HS-5 (cell line): ENCODE results near the gene BIN2.
"Not testable (repeated sequence)": the region's sequence is repeated elsewhere in the genome, so short reads cannot be mapped to it uniquely, and the experiment has no call there.

Experiments
- DNase-seq: peaks from one replicate; pipeline ENCODE4 v3.0.0-alpha.2; 2012; ENCODE audit warnings: low read depth

Gene BIN2

GRCh38 chr12:51345681-51346080, 21.7 kb upstream of the BIN2 start:
- DNase-seq = no peak

GRCh38 chr12:51343201-51343600, 19.2 kb upstream of the BIN2 start:
- no peak for DNase-seq

GRCh38 chr12:51342416-51342815, 18.4 kb upstream of the BIN2 start:
- DNase-seq = no peak

GRCh38 chr12:51341251-51342007, 17.5 kb upstream of the BIN2 start:
- peak; percentile 46 for DNase-seq

- no peak for DNase-seq
Observed at GRCh38 chr12:51339750-51340149, 15.8 kb upstream of the BIN2 start.

- DNase-seq = not testable (repeated sequence)
Observed at GRCh38 chr12:51337336-51337735, 13.4 kb upstream of the BIN2 start.

GRCh38 chr12:51335931-51336330, 12.0 kb upstream of the BIN2 start:
- DNase-seq = no peak

- no peak for DNase-seq
Observed at GRCh38 chr12:51334764-51335163, 10.8 kb upstream of the BIN2 start.

- no peak for DNase-seq
Observed at GRCh38 chr12:51333536-51333935, 9.6 kb upstream of the BIN2 start.

GRCh38 chr12:51330186-51330585, 6.2 kb upstream of the BIN2 start:
- DNase-seq = no peak

- DNase-seq = no peak
Observed at GRCh38 chr12:51329742-51330141, 5.8 kb upstream of the BIN2 start.

- DNase-seq = no peak
Observed at GRCh38 chr12:51328587-51328986, 4.6 kb upstream of the BIN2 start.

GRCh38 chr12:51326698-51327439, 2.9 kb upstream of the BIN2 start:
- no peak for DNase-seq

- no peak for DNase-seq
Observed at GRCh38 chr12:51324953-51325352, 979 bp upstream of the BIN2 start.

GRCh38 chr12:51323317-51323960, 535 bp downstream of the BIN2 start:
- no peak for DNase-seq

GRCh38 chr12:51322452-51322851, 1.5 kb downstream of the BIN2 start:
- DNase-seq = no peak

- DNase-seq = no peak
Observed at GRCh38 chr12:51321882-51322281, 2.1 kb downstream of the BIN2 start.

GRCh38 chr12:51320695-51321320, 3.2 kb downstream of the BIN2 start:
- DNase-seq = no peak

GRCh38 chr12:51320311-51320694, 3.7 kb downstream of the BIN2 start:
- DNase-seq = no peak

GRCh38 chr12:51318846-51319599, 5.0 kb downstream of the BIN2 start:
- DNase-seq = no peak

- DNase-seq = not testable (repeated sequence)
Observed at GRCh38 chr12:51318057-51318806, 5.7 kb downstream of the BIN2 start.
